ENCODE measurements around the gene GRM2. TPM values are rescaled to one million over a fixed set of nuclear protein-coding genes. Genes with fewer than 3 reads are reported as not detected.

The GRM2 gene
- total and polyA plus RNA-seq, 8 donors: 0.21 to 1.0 (median 0.76) TPM

DNA sequence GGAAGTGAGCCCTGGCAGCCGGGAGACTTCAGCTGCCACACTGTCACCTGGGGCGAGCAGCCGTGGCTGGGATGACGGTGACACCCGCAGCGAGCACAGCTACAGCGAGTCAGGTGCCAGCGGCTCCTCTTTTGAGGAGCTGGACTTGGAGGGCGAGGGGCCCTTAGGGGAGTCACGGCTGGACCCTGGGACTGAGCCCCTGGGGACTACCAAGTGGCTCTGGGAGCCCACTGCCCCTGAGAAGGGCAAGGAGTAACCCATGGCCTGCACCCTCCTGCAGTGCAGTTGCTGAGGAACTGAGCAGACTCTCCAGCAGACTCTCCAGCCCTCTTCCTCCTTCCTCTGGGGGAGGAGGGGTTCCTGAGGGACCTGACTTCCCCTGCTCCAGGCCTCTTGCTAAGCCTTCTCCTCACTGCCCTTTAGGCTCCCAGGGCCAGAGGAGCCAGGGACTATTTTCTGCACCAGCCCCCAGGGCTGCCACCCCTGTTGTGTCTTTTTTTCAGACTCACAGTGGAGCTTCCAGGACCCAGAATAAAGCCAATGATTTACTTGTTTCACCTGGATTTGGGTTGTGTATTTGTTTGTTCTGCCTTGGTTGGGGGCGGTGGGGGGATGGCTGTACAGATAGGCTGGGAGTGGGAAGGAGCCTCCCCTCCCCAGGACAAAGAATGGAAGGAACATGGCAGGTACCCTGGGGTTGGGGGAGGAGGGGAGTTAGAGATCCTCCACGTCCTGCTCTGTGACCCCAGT, 2.9 kb upstream of the GRM2 start:
- peaks cover 0 to 59% of the 10 kb centered on the region in 2 donors for H3K36me3 ChIP-seq
- ATAC-seq: no peak

DNA sequence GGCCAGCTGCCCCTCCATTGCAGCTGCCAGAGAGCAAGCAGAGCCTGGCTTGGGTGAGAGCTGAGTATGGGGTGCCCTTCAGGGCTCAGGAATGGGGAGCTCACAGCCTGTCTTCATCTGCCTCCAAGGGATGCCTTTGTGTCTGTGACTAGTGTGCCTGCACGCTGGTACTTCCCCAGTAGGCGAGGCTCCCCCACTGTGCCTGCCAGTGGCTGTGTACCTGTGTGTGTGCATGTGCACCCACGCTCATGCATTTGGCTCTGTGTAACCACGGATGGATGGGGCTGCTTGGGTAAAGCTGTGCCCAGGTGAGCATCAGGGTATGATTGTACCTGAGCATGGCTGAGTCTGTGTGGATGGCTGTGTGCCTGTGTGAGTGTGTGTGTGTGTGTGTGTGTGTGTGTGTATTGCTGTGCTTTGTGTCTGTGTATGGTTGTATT, 2.3 kb upstream of the GRM2 start:
- Histone ChIP-seq H3K9me3 (no peaks in the 10 kb centered on the region), H3K27me3 (peaks cover 0 to 13% of the 10 kb centered on the region in 2 donors), H3K27ac (no peak overlapping the region), H3K36me3 (peaks cover 0 to 53% of the 10 kb centered on the region in 2 donors), H3K4me3 (no peak overlapping the region), H3K4me1 (peaks cover 0 to 10% of the 10 kb centered on the region in 2 donors)
- intact Hi-C loops (cut with DNase I): no loop called here
- ATAC-seq: no peak
- TF ChIP-seq, protein P1, sequence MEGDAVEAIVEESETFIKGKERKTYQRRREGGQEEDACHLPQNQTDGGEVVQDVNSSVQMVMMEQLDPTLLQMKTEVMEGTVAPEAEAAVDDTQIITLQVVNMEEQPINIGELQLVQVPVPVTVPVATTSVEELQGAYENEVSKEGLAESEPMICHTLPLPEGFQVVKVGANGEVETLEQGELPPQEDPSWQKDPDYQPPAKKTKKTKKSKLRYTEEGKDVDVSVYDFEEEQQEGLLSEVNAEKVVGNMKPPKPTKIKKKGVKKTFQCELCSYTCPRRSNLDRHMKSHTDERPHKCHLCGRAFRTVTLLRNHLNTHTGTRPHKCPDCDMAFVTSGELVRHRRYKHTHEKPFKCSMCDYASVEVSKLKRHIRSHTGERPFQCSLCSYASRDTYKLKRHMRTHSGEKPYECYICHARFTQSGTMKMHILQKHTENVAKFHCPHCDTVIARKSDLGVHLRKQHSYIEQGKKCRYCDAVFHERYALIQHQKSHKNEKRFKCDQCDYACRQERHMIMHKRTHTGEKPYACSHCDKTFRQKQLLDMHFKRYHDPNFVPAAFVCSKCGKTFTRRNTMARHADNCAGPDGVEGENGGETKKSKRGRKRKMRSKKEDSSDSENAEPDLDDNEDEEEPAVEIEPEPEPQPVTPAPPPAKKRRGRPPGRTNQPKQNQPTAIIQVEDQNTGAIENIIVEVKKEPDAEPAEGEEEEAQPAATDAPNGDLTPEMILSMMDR (IDR thresholded peaks at IDR 0.05): no peak
- no peak for DNase-seq

More for the DNA sequence above, 2.9 kb upstream of the GRM2 start:
- intact Hi-C loops (cut with DNase I): no loop called here
- no peak overlapping the region for H3K4me3 ChIP-seq
- DNase-seq: no peak
- peaks cover 0 to 10% of the 10 kb centered on the region in 2 donors for H3K4me1 ChIP-seq
- peaks cover 0 to 13% of the 10 kb centered on the region in 2 donors for H3K27me3 ChIP-seq
- H3K9me3 ChIP-seq: no peaks in the 10 kb centered on the region
- TF ChIP-seq, protein P1 (IDR thresholded peaks at IDR 0.05): no peak
- H3K27ac ChIP-seq: no peak overlapping the region

DNA sequence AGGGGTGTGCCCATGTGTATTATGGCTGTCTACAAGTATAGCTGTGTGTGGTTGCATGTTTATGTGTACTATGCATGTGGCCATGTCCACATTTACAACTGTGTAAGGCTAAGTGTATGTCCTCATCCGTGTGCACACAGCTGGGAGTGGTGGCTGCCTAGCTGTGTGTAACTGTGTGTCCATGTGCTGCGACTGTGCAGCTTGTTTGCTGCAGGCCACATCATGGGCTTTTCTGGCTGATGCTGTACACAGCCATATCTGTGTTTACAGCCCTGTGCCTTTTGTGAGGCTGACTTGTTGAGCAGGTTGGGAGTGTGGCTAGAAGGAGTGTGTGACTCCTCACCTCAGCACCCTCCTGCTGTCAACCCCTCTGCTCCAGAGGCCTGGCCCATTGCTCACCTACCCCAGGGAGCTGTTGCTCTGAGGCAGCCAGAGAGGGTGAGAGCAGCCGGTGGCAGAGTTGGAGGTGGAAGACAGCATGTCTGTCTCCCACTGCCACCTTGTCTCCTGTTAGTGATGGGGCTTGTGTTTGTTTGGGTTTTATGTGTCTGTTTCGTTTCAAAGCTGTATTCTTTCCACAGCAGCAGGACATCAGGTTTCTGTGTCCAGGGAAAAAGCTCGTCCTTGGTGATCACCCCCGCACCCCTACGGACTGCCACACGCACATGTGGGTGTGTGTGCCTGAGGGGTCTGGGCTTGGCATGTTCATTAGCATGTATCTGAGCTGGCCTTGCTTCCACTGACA, 1.4 kb upstream of the GRM2 start:
- Histone ChIP-seq H3K27ac (no peak overlapping the region), H3K9me3 (no peaks in the 10 kb centered on the region), H3K4me1 (peaks cover 0 to 10% of the 10 kb centered on the region in 2 donors), H3K36me3 (peaks cover 0 to 44% of the 10 kb centered on the region in 2 donors), H3K4me3 (no peak overlapping the region), H3K27me3 (peaks cover 0 to 13% of the 10 kb centered on the region in 2 donors)
- ATAC-seq: no peak
- TF ChIP-seq, protein P1 (IDR thresholded peaks at IDR 0.05): no peak
- intact Hi-C loops (cut with DNase I): no loop called here
- peak in 1 of 4 donors; percentile 19 for DNase-seq

GRCh38 chr3:51706021-51706485, 815 bp upstream of the GRM2 start:
- intact Hi-C loops (cut with DNase I): no loop called here
- H3K27ac ChIP-seq: no peak overlapping the region
- peaks cover 0 to 39% of the 10 kb centered on the region in 2 donors for H3K36me3 ChIP-seq
- peaks cover 0 to 10% of the 10 kb centered on the region in 2 donors for H3K4me1 ChIP-seq
- peaks cover 0 to 13% of the 10 kb centered on the region in 2 donors for H3K27me3 ChIP-seq
- H3K9me3 ChIP-seq: no peaks in the 10 kb centered on the region
- ATAC-seq (no peak), DNase-seq (peak in 1 of 4 donors; percentile 11)
- TF ChIP-seq, protein P1 (IDR thresholded peaks at IDR 0.05): no peak
- no peak overlapping the region for H3K4me3 ChIP-seq
